H1 (cell line): ENCODE measurements around the gene FMN2. TPM values are rescaled to one million over a fixed set of nuclear protein-coding genes. Genes with fewer than 3 reads are reported as not detected.

ENCODE experiments used
- CTCF ChIA-PET: fragments of 300-600 bp; sonication (Branson Sonifier 250); formaldehyde crosslinking; loops from one replicate; lab custom pipeline; 2021; ENCODE audit not compliant: partially characterized antibody; lab: Charles Lee
- POLR2A ChIA-PET: fragments of 300-600 bp; sonication (Branson Sonifier 250); formaldehyde crosslinking; loops from one replicate; lab custom pipeline; 2021; ENCODE audit warnings: inconsistent platforms; ENCODE audit not compliant: partially characterized antibody; lab: Charles Lee
- DNase-seq, 2 experiments: peaks; one replicate each; pipeline versions ENCODE4 v3.0.0 to v3.0.0-alpha.2; 2010 to 2022; ENCODE audit warnings: low spot score in 2 of 2, low read depth in 1 of 2, mixed read lengths in 1 of 2
- FAIRE-seq: peaks from 2 replicates; lab custom pipeline; 2011; peaks lifted over from hg19 to GRCh38; lab: Jason Lieb, UNC
- H2AFZ ChIP-seq: 2 replicates; pipeline ENCODE4 v1.8.1; 2012; ENCODE audit warnings: low read length, inconsistent platforms
- H2AK5ac ChIP-seq: 2 replicates; pipeline ENCODE4 v1.6.1; 2013; ENCODE audit warnings: low read depth, low read length
- H2BK120ac ChIP-seq: replicated peaks from 2 replicates; pipeline ENCODE3; 2013; ENCODE audit warnings: low read depth, low read length, inconsistent platforms
- H2BK12ac ChIP-seq: 2 replicates; pipeline ENCODE4 v1.6.1; 2013; ENCODE audit warnings: low read depth, low read length
- H2BK15ac ChIP-seq: 2 replicates; pipeline ENCODE4 v1.6.1; 2013; ENCODE audit warnings: low read length
- H2BK20ac ChIP-seq: 2 replicates; pipeline ENCODE4 v1.6.1; 2013; ENCODE audit warnings: low read length
- H2BK5ac ChIP-seq: 2 replicates; pipeline ENCODE4 v1.6.1; 2013; ENCODE audit warnings: low read depth, low read length
- H3K14ac ChIP-seq: 2 replicates; pipeline ENCODE4 v1.6.1; 2013; ENCODE audit warnings: inconsistent platforms; ENCODE audit not compliant: insufficient read length
- H3K18ac ChIP-seq: 2 replicates; pipeline ENCODE4 v1.6.1; 2013; ENCODE audit warnings: low read length; ENCODE audit errors: extremely low read depth
- H3K23ac ChIP-seq: 2 replicates; pipeline ENCODE4 v1.6.1; 2013; ENCODE audit warnings: inconsistent platforms; ENCODE audit not compliant: insufficient read length
- H3K23me2 ChIP-seq: 2 replicates; pipeline ENCODE4 v1.6.1; 2013; ENCODE audit warnings: low read depth, low read length
- H3K27ac ChIP-seq: 2 replicates; pipeline ENCODE4 v1.6.1; 2011; ENCODE audit warnings: low read depth, low read length, inconsistent platforms
- H3K27me3 ChIP-seq, 4 experiments: replicated peaks in 1 of 4; 1 replicate in 1 of 4; 2 replicates in 3 of 4; pipeline versions ENCODE4 v1.6.1 to v1.8.1; 2011 to 2013; ENCODE audit warnings: low read length in 3 of 4, mild to moderate bottlenecking in 3 of 4, inconsistent platforms in 2 of 4, mixed read lengths in 2 of 4, moderate library complexity in 1 of 4; ENCODE audit not compliant: control insufficient read depth in 3 of 4, insufficient read depth in 3 of 4; ENCODE audit errors: extremely low read depth in 1 of 4
- H3K36me3 ChIP-seq, 4 experiments: 2 replicates each; pipeline versions ENCODE4 v1.6.1 to v1.8.1; 2011 to 2013; ENCODE audit warnings: mild to moderate bottlenecking in 4 of 4, low read length in 3 of 4, moderate library complexity in 2 of 4, control low read depth in 1 of 4, inconsistent platforms in 1 of 4; ENCODE audit not compliant: insufficient read depth in 4 of 4, control insufficient read depth in 2 of 4
- H3K4ac ChIP-seq: replicated peaks from 2 replicates; pipeline ENCODE3; 2013; ENCODE audit warnings: low read length, low read depth, mixed read lengths, inconsistent platforms; ENCODE audit not compliant: insufficient read length
- H3K4me1 ChIP-seq, 4 experiments: replicated peaks in 1 of 4; 1 replicate in 1 of 4; 2 replicates in 3 of 4; pipeline versions ENCODE4 v1.6.1 to v1.8.1; 2011 to 2013; ENCODE audit warnings: low read length in 3 of 4, inconsistent platforms in 2 of 4, mixed read lengths in 1 of 4; ENCODE audit not compliant: insufficient read depth in 4 of 4, control insufficient read depth in 3 of 4
- H3K4me2 ChIP-seq, 2 experiments: 2 replicates each; pipeline versions ENCODE4 v1.6.1 to v1.8.1; 2011 to 2013; ENCODE audit warnings: low read depth in 2 of 2, low read length in 2 of 2, control low read depth in 1 of 2, inconsistent platforms in 1 of 2, mild to moderate bottlenecking in 1 of 2; ENCODE audit not compliant: insufficient read depth in 1 of 2
- H3K4me3 ChIP-seq, 4 experiments: fragments of 200-600, 300-600 bp in 1 of 4; sonication (generic), shearing (Covaris generic), sonication (Bioruptor Twin) in 1 of 4; 2 replicates each; pipeline versions ENCODE4 v1.5.1 to v1.8.1; 2011 to 2016; ENCODE audit warnings: low read length in 4 of 4, low read depth in 3 of 4, control low read depth in 2 of 4, inconsistent platforms in 2 of 4, mild to moderate bottlenecking in 2 of 4, mixed read lengths in 1 of 4, moderate library complexity in 1 of 4; ENCODE audit not compliant: insufficient read depth in 2 of 4; ENCODE audit errors: extremely low read depth in 1 of 4
- H3K56ac ChIP-seq: replicated peaks from 2 replicates; pipeline ENCODE3; 2013; ENCODE audit warnings: low read depth, mild to moderate bottlenecking, mixed read lengths, low read length, inconsistent platforms; ENCODE audit not compliant: insufficient read length
- H3K79me1 ChIP-seq: 2 replicates; pipeline ENCODE4 v1.6.1; 2013; ENCODE audit warnings: low read depth, low read length, control low read depth
- H3K79me2 ChIP-seq, 2 experiments: 2 replicates each; pipeline versions ENCODE4 v1.6.1 to v1.8.1; 2012 to 2013; ENCODE audit warnings: low read length in 2 of 2, mild to moderate bottlenecking in 2 of 2, inconsistent platforms in 1 of 2; ENCODE audit not compliant: insufficient read depth in 2 of 2, control insufficient read depth in 1 of 2
- H3K9ac ChIP-seq, 4 experiments: replicated peaks in 1 of 4; 1 replicate in 1 of 4; 2 replicates in 3 of 4; pipeline versions ENCODE4 v1.6.1 to v1.8.1; 2011 to 2013; ENCODE audit warnings: low read depth in 3 of 4, low read length in 3 of 4, control low read depth in 2 of 4, mild to moderate bottlenecking in 2 of 4, moderate library complexity in 2 of 4, inconsistent platforms in 1 of 4; ENCODE audit errors: extremely low read depth in 1 of 4
- H3K9me3 ChIP-seq, 2 experiments: 2 replicates each; pipeline versions ENCODE4 v1.6.1 to v1.8.1; 2012 to 2013; ENCODE audit warnings: mild to moderate bottlenecking in 2 of 2, moderate library complexity in 2 of 2, control low read depth in 1 of 2, inconsistent platforms in 1 of 2, low read depth in 1 of 2, low read length in 1 of 2, mixed read lengths in 1 of 2; ENCODE audit not compliant: insufficient read depth in 2 of 2
- H4K20me1 ChIP-seq, 2 experiments: replicated peaks in 1 of 2; 2 replicates each; pipeline versions ENCODE3 to v1.8.1; 2011 to 2013; ENCODE audit warnings: inconsistent platforms in 2 of 2, low read length in 2 of 2, mild to moderate bottlenecking in 1 of 2; ENCODE audit not compliant: insufficient read depth in 2 of 2, control insufficient read depth in 1 of 2
- H4K5ac ChIP-seq: 2 replicates; pipeline ENCODE4 v1.6.1; 2013; ENCODE audit warnings: low read length, low read depth, mixed read lengths, inconsistent platforms; ENCODE audit not compliant: insufficient read length
- H4K8ac ChIP-seq: 2 replicates; pipeline ENCODE4 v1.8.0; 2013; ENCODE audit warnings: mild to moderate bottlenecking, moderate library complexity, low read length, inconsistent platforms; ENCODE audit not compliant: insufficient read depth; ENCODE audit errors: extremely low read depth
- H4K91ac ChIP-seq: replicated peaks from 2 replicates; pipeline ENCODE3; 2013; ENCODE audit warnings: low read length, mixed read lengths, inconsistent platforms; ENCODE audit not compliant: insufficient read length
- CBX5 ChIP-seq: fragments of 300-800, 300-1000 bp; sonication (generic); IDR thresholded peaks from 2 replicates; pipeline ENCODE4 v1.7.1; 2016; ENCODE audit warnings: antibody characterized with exemption, low read length, low read depth
- CEBPB ChIP-seq: IDR thresholded peaks from 2 replicates; pipeline ENCODE4 v1.6.1; 2012; ENCODE audit warnings: low read depth, low read length
- CHD2 ChIP-seq: IDR thresholded peaks from 2 replicates; pipeline ENCODE4 v1.6.1; 2012; ENCODE audit warnings: low read length, improper control_type of control experiment
- CREB1 ChIP-seq: IDR thresholded peaks from 2 replicates; pipeline ENCODE4 v1.6.1; 2012; ENCODE audit warnings: inconsistent platforms
- MAFK ChIP-seq: IDR thresholded peaks from 2 replicates; pipeline ENCODE4 v1.6.1; 2012; ENCODE audit warnings: low read depth, mild to moderate bottlenecking, improper control_type of control experiment, low read length
- POU5F1 ChIP-seq: IDR thresholded peaks from 2 replicates; pipeline ENCODE4 v1.6.1; 2011; ENCODE audit warnings: low read depth, mild to moderate bottlenecking, low read length, moderate library complexity
- RBBP5 ChIP-seq: IDR thresholded peaks from 2 replicates; pipeline ENCODE4 v1.7.1; 2012; ENCODE audit warnings: low read depth, mild to moderate bottlenecking, inconsistent platforms, low read length, moderate library complexity, borderline replicate concordance
- RFX5 ChIP-seq: IDR thresholded peaks from 2 replicates; pipeline ENCODE4 v1.6.1; 2011; ENCODE audit warnings: low read depth, low read length, improper control_type of control experiment, borderline replicate concordance
- SAP30 ChIP-seq: fragments of 300-600 bp; sonication (generic); IDR thresholded peaks from 2 replicates; pipeline ENCODE4 v1.7.1; 2012; ENCODE audit warnings: low read length, moderate library complexity, mild to moderate bottlenecking, inconsistent platforms; ENCODE audit not compliant: insufficient read depth, insufficient replicate concordance
- WGBS, 2 experiments: shearing (Covaris generic) in 1 of 2; methylation state at CpG; one replicate each; pipeline versions ENCODE4 v1.1.6 to v1.1.7; 2013 to 2015; ENCODE audit warnings: low lambda C conversion rate in 2 of 2, mixed read lengths in 2 of 2, inconsistent platforms in 1 of 2, low coverage in 1 of 2, missing lambda C conversion rate in 1 of 2; ENCODE audit not compliant: insufficient replicate concordance in 2 of 2, insufficient coverage in 1 of 2, insufficient read length in 1 of 2; ENCODE audit errors: extremely low coverage in 1 of 2, missing lambda C conversion rate in 1 of 2; 5-methylcytosine and 5-hydroxymethylcytosine counted together
- polyA plus RNA-seq, 7 experiments: library from polyadenylated mRNA; depleted of rRNA in 3 of 7; stranded (reverse) in 5 of 7; unstranded in 2 of 7; fragments of >200 nt in 5 of 7; fragments of 200-250 nt in 2 of 7; gene quantifications; 1 replicate in 5 of 7; 2 replicates in 1 of 7; 4 replicates in 1 of 7; pipeline versions ENCODE4 v1.2.1 to v1.2.3, GENCODE V29; 2011 to 2013; ENCODE audit warnings: missing spikeins in 2 of 7, mixed read lengths in 2 of 7
- total RNA-seq: library from RNA; stranded (reverse); fragmentation: NEBNext Ultra II Directional; extraction: Animal tissue kit (Norgen Biotek cat#: 25700); gene quantifications from 2 replicates; pipeline ENCODE4 v1.2.1, GENCODE V29; 2021

The FMN2 gene
- total and polyA plus RNA-seq, 2 of the 8 experiments (the other 6 are each of a cell fraction or from before 2014, with no cell fraction given) = 0.83 to 2.0 TPM

- no peak overlapping the region for H3K4me3 ChIP-seq
These were observed 400.1 kb downstream of the FMN2 start for GRCh38 chr1:240491796-240492195.

More at GRCh38 chr1:240491796-240492195, 400.1 kb downstream of the FMN2 start:
- Histone ChIP-seq H3K14ac (no peak overlapping the region), H4K20me1 (no peaks in the 10 kb centered on the region), H3K9ac (no peak overlapping the region), H3K4me1 (peaks cover 0 to 4% (median under 1%) of the 10 kb centered on the region in 4 experiments; a peak in 2 of 7 replicates), H4K5ac (no peak overlapping the region), H4K8ac (no peak overlapping the region), H2BK20ac (no peak overlapping the region), H2BK15ac (no peak overlapping the region), H3K18ac (no peak overlapping the region), H4K91ac (no peak overlapping the region), H3K27me3 (peaks cover 0 to 14% (median 10%) of the 10 kb centered on the region in 4 experiments; a peak in 4 of 7 replicates), H2AFZ (no peak overlapping the region), H3K4me2 (no peak overlapping the region; a peak in 1 of 4 replicates), H2BK5ac (no peak overlapping the region), H3K79me1 (no peaks in the 10 kb centered on the region), H2BK12ac (no peak overlapping the region), H2AK5ac (no peak overlapping the region), H3K36me3 (no peaks in the 10 kb centered on the region), H3K23ac (no peak overlapping the region), H3K4ac (no peak overlapping the region), H3K79me2 (no peaks in the 10 kb centered on the region), H2BK120ac (no peak overlapping the region), H3K9me3 (no peaks in the 10 kb centered on the region), H3K23me2 (peaks cover 2% of the 10 kb centered on the region; the same call in 1 of the 2 replicates), H3K56ac (no peak overlapping the region), H3K27ac (no peak overlapping the region)
- CTCF ChIA-PET = interaction anchor here (1.0 to 4.3 kb wide), 11 partner anchors 10 to 168 kb away, joined by 3 to 20 read pairs (median 7); no protein-coding TSS in a partner anchor
- TF ChIP-seq MAFK (peak; percentile 86), CBX5 (no peak), POU5F1 (no peak), RFX5 (no peak), SAP30 (no peak), CREB1 (no peak), CEBPB (no peak), CHD2 (no peak), RBBP5 (no peak)
- no peak for FAIRE-seq
- POLR2A ChIA-PET = no interaction called here
- WGBS, 2 experiments = 89% methylated on average over 7 of the region's 7 CpGs; no CpG with 5 or more reads in 1 of the 2 experiments
- no peak for DNase-seq
